WTC11 (cell line): Measurements from ENCODE around the gene ZFP82. TPM values are rescaled to one million over a fixed set of nuclear protein-coding genes. Genes with fewer than 3 reads are reported as not detected.

Source experiments
- ATAC-seq: fragments of 200-7000 bp; cut with Tn5 transposase; 2 replicates; pipeline ENCODE4 v1.10.0; 2021; ENCODE audit warnings: mild to moderate bottlenecking, moderate library complexity
- CTCF ChIA-PET: fragments of 300-600 bp; sonication (Branson Sonifier 250); formaldehyde crosslinking; loops from one replicate; lab custom pipeline; 2021; ENCODE audit warnings: antibody characterized with exemption; lab: Charles Lee
- POLR2A ChIA-PET: fragments of 350-600 bp; sonication (Branson Sonifier 250); formaldehyde crosslinking; loops from one replicate; lab custom pipeline; 2021; ENCODE audit warnings: antibody characterized with exemption; lab: Charles Lee
- DNase-seq: peaks from one replicate; pipeline ENCODE4 v3.0.0; 2021; ENCODE audit warnings: low spot score
- H3K27ac Mint-ChIP-seq: 2 replicates; pipeline ENCODE4 v1.8.0; 2021; ENCODE audit warnings: mixed read lengths
- H3K27me3 Mint-ChIP-seq: 2 replicates; pipeline ENCODE4 v1.8.0; 2021; ENCODE audit warnings: low read depth, mild to moderate bottlenecking, moderate library complexity, mixed read lengths
- H3K36me3 Mint-ChIP-seq: 2 replicates; pipeline ENCODE4 v1.8.0; 2021; ENCODE audit warnings: mixed read lengths
- H3K4me1 Mint-ChIP-seq: 2 replicates; pipeline ENCODE4 v1.8.0; 2022; ENCODE audit warnings: mixed read lengths
- H3K4me3 Mint-ChIP-seq: 2 replicates; pipeline ENCODE4 v1.8.0; 2021; ENCODE audit warnings: mild to moderate bottlenecking, moderate library complexity, mixed read lengths
- H3K9me3 Mint-ChIP-seq: 2 replicates; pipeline ENCODE4 v1.8.0; 2021; ENCODE audit warnings: mixed read lengths
- AFF4 ChIP-seq: sonication (generic); formaldehyde crosslinking; IDR thresholded peaks from 2 replicates; pipeline ENCODE4 v1.8.1; 2023; ENCODE audit warnings: mild to moderate bottlenecking, missing genetic modification reagents, borderline replicate concordance
- ERG ChIP-seq: fragments of 250-450 bp; sonication (Bioruptor Pico); IDR thresholded peaks from 2 replicates; pipeline ENCODE4 v1.8.0; 2021; ENCODE audit warnings: mild to moderate bottlenecking
- FOXK1 ChIP-seq: sonication (generic); formaldehyde crosslinking; IDR thresholded peaks from 2 replicates; pipeline ENCODE4 v1.8.0; 2022; ENCODE audit warnings: mild to moderate bottlenecking, moderate library complexity, missing genetic modification reagents
- FOXP1 ChIP-seq: sonication (generic); formaldehyde crosslinking; IDR thresholded peaks from 2 replicates; pipeline ENCODE4 v1.8.0; 2022; ENCODE audit warnings: missing genetic modification reagents, mild to moderate bottlenecking, moderate library complexity, borderline replicate concordance
- HMGXB4 ChIP-seq: sonication (generic); formaldehyde crosslinking; IDR thresholded peaks from 2 replicates; pipeline ENCODE4 v1.8.1; 2023; ENCODE audit warnings: mild to moderate bottlenecking, moderate library complexity, missing genetic modification reagents
- RELA ChIP-seq: sonication (generic); formaldehyde crosslinking; IDR thresholded peaks from 2 replicates; pipeline ENCODE4 v1.8.1; 2022; ENCODE audit warnings: missing genetic modification reagents, mild to moderate bottlenecking, borderline replicate concordance
- SMAD3 ChIP-seq: sonication (generic); formaldehyde crosslinking; IDR thresholded peaks from 2 replicates; pipeline ENCODE4 v1.8.0; 2022; ENCODE audit warnings: missing genetic modification reagents, mild to moderate bottlenecking, borderline replicate concordance
- ZNF512 ChIP-seq: sonication (generic); formaldehyde crosslinking; IDR thresholded peaks from 2 replicates; pipeline ENCODE4 v1.8.1; 2022; ENCODE audit warnings: missing genetic modification reagents, borderline replicate concordance
- total RNA-seq: library from RNA; stranded (reverse); gene quantifications from 3 replicates; pipeline ENCODE4 v1.2.3, GENCODE V29; 2021

Gene ZFP82
- total RNA-seq, 1 experiment from 2014 or later = 13.1 TPM

GRCh38 chr19:36441339-36441738 is 22.9 kb upstream of the ZFP82 start (continued):
- no peak for TF ChIP-seq RELA (CRISPR knock-in tag)
- no peak for TF ChIP-seq AFF4 (CRISPR knock-in tag)
- TF ChIP-seq, all 79 proteins: peak for 0

- H3K4me1 Mint-ChIP-seq = no peaks in the 10 kb centered on the region
- peaks cover 5% of the 10 kb centered on the region for H3K9me3 Mint-ChIP-seq
- H3K27me3 Mint-ChIP-seq = peaks cover 4% of the 10 kb centered on the region; the same call in 1 of the 2 replicates
- no peaks in the 10 kb centered on the region for H3K36me3 Mint-ChIP-seq
- CTCF ChIA-PET = interaction anchor here (0.6 kb wide), 1 partner anchor 266 kb away, joined by 3 read pairs; no protein-coding TSS in a partner anchor
- no peak for TF ChIP-seq AFF4 (CRISPR knock-in tag)
- TF ChIP-seq, all 79 proteins: peak for 0
- Mint-ChIP-seq H3K4me3 (no peak overlapping the region), H3K27ac (no peak overlapping the region)
- POLR2A ChIA-PET = interaction anchor here (0.8 kb wide), 1 partner anchor 52 kb away, joined by 3 read pairs; the partner anchor contains the start of gene ZNF566
- ATAC-seq = 0 out of 2 replicates have a peak, but pooled peaks have one; percentile 43
- DNase-seq = no peak
These were observed 18.1 kb upstream of the ZFP82 start for GRCh38 chr19:36436531-36436930.

GRCh38 chr19:36423925-36424324 is 5.5 kb upstream of the ZFP82 start:
- no peaks in the 10 kb centered on the region for H3K36me3 Mint-ChIP-seq
- peaks cover 9% of the 10 kb centered on the region for H3K9me3 Mint-ChIP-seq
- ATAC-seq (peak; percentile 14; the same call in 1 of the 2 replicates), DNase-seq (no peak)
- ChIA-PET CTCF (no interaction called here), POLR2A (no interaction called here)
- H3K27ac Mint-ChIP-seq = no peak overlapping the region
- TF ChIP-seq FOXP1 = no peak
- TF ChIP-seq HMGXB4 (CRISPR knock-in tag) = no peak
- no peak for TF ChIP-seq FOXK1
- no peak for TF ChIP-seq ERG (CRISPR knock-in tag)
- TF ChIP-seq AFF4 (CRISPR knock-in tag) = no peak
- TF ChIP-seq SMAD3 (CRISPR knock-in tag) = no peak
- TF ChIP-seq ZNF512 (CRISPR knock-in tag) = no peak
- H3K4me1 Mint-ChIP-seq = peaks cover 10% of the 10 kb centered on the region
- peaks cover 76% of the 10 kb centered on the region for H3K27me3 Mint-ChIP-seq
- H3K4me3 Mint-ChIP-seq = no peak overlapping the region
